RWPE2 (cell line): ENCODE data around the gene NEK6.

Source experiments
- ATAC-seq: fragments of 200-7000 bp; cut with Tn5 transposase; 3 replicates; pipeline ENCODE4 v1.9.1; 2021; ENCODE audit warnings: low read depth
- DNase-seq: peaks from one replicate; pipeline ENCODE4 v3.0.0-alpha.2; 2020; ENCODE audit warnings: low spot score
- H3K27ac ChIP-seq: fragments of 450-650 bp; 2 replicates; pipeline ENCODE4 v1.5.1; 2017; ENCODE audit warnings: mild to moderate bottlenecking; ENCODE audit not compliant: poor library complexity, severe bottlenecking
- H3K27me3 ChIP-seq: fragments of 250-450 bp; sonication (Bioruptor Pico); 2 replicates; pipeline ENCODE4 v1.5.1; 2021; ENCODE audit warnings: mild to moderate bottlenecking, moderate library complexity; ENCODE audit not compliant: insufficient read depth, poor library complexity, severe bottlenecking
- H3K36me3 ChIP-seq: fragments of 250-450 bp; sonication (Bioruptor Pico); 2 replicates; pipeline ENCODE4 v1.5.1; 2020; ENCODE audit warnings: low read depth, mild to moderate bottlenecking, moderate library complexity
- H3K4me1 ChIP-seq: fragments of 250-450 bp; sonication (Bioruptor Pico); 2 replicates; pipeline ENCODE4 v1.5.1; 2021; ENCODE audit warnings: mild to moderate bottlenecking, moderate library complexity; ENCODE audit not compliant: insufficient read depth, poor library complexity, severe bottlenecking
- H3K4me3 ChIP-seq: fragments of 250-450 bp; sonication (Bioruptor Pico); 2 replicates; pipeline ENCODE4 v1.5.1; 2021; ENCODE audit warnings: mild to moderate bottlenecking, moderate library complexity; ENCODE audit not compliant: severe bottlenecking
- H3K9me3 ChIP-seq: fragments of 250-450 bp; sonication (Bioruptor Pico); 2 replicates; pipeline ENCODE4 v1.5.1; 2021; ENCODE audit warnings: mild to moderate bottlenecking, moderate library complexity; ENCODE audit not compliant: severe bottlenecking
- CTCF ChIP-seq: fragments of 450-650 bp; IDR thresholded peaks from one replicate; pipeline ENCODE4 v1.5.1; 2017; ENCODE audit warnings: mild to moderate bottlenecking, moderate library complexity; ENCODE audit not compliant: poor library complexity, severe bottlenecking

Gene NEK6

DNA sequence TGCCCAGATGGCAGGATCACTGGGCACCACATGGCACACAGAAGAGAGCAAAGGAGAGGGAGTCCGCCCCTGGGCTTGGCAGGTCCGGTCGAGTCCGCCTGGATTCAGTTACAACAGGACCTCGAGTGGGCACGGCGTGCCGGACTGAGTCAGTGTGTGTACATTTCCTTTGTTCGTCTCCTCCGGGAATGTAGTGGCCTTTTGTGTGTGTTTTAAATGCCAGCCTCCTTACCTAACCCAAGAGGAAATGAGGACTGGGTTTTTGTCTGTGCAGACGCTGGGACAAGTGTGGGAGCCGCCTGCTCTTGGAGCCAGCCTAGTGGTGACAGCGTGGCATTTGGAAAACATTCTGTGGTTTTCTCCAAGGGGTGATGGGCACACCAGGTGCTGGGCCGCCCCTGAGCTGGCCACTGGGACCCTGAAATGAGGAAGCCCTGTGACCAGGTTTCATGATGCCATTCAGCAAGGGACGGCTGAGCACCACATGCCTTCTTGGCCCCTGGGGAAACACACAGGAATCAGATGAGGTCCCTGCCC, 9.6 kb downstream of the NEK6 start:
- DNase-seq (peak; percentile 87), ATAC-seq (peak; percentile 96)
- peaks cover 52% of the 10 kb centered on the region for H3K36me3 ChIP-seq
- peaks cover 27% of the 10 kb centered on the region for H3K4me1 ChIP-seq
- H3K27me3 ChIP-seq: no peaks in the 10 kb centered on the region
- H3K27ac ChIP-seq: peak overlapping the region; percentile 93
- H3K4me3 ChIP-seq: no peak overlapping the region
- H3K9me3 ChIP-seq: no peaks in the 10 kb centered on the region
- peak; percentile 24 for TF ChIP-seq CTCF

DNA sequence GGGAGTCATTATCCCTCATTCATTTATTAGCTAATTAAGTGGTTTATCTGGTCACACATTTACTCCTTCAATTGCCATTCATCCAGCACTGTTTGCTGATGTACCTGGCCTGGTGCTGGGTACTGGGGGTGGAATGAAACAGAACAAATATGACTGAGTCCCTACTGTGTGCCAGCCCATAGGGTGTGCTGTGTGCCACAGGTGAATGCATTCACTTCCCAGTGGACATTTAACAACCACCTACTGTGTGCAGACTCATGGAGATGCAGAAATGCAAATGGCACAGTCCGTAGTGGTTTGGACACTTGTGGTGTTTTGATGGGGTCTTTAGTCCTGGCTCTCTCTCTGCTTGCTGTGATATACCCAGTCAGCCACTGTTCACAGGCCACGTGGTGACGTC, 10.5 kb downstream of the NEK6 start:
- H3K9me3 ChIP-seq: no peaks in the 10 kb centered on the region
- H3K4me1 ChIP-seq: peaks cover 27% of the 10 kb centered on the region
- H3K36me3 ChIP-seq: peaks cover 55% of the 10 kb centered on the region
- peak overlapping the region; percentile 93 for H3K27ac ChIP-seq
- no peak overlapping the region for H3K4me3 ChIP-seq
- TF ChIP-seq CTCF: no peak
- ATAC-seq (no peak), DNase-seq (no peak)
- no peaks in the 10 kb centered on the region for H3K27me3 ChIP-seq

- Histone ChIP-seq H3K4me3 (no peak overlapping the region), H3K9me3 (no peaks in the 10 kb centered on the region), H3K27ac (peak overlapping the region; percentile 93), H3K4me1 (peaks cover 27% of the 10 kb centered on the region), H3K36me3 (peaks cover 53% of the 10 kb centered on the region), H3K27me3 (no peaks in the 10 kb centered on the region)
- DNase-seq: no peak
- no peak for ATAC-seq
- no peak for TF ChIP-seq CTCF
Observed at GRCh38 chr9:124268661-124269060, 10.9 kb downstream of the NEK6 start.

DNA sequence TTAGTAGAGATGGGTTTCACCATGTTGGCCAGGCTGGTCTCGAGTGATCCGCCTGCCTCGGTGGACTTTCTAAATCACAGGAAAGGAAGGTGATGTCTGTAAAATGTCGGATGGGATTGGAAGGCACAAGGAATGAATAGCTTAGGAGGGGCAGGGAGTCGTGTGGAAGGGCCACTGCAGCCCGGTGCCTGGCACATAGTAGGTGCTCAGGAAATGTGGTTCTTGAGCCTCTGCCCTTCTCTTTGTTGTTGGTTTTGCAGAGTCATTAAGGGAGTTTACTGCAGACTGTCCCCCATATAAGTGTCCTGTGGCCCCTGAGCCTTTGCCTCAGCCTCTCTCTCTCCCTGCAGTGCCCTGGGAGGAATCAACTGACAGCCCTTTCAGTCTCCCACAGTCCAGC, 11.8 kb downstream of the NEK6 start:
- H3K36me3 ChIP-seq: peaks cover 58% of the 10 kb centered on the region
- no peak for TF ChIP-seq CTCF
- no peak for ATAC-seq

DNA sequence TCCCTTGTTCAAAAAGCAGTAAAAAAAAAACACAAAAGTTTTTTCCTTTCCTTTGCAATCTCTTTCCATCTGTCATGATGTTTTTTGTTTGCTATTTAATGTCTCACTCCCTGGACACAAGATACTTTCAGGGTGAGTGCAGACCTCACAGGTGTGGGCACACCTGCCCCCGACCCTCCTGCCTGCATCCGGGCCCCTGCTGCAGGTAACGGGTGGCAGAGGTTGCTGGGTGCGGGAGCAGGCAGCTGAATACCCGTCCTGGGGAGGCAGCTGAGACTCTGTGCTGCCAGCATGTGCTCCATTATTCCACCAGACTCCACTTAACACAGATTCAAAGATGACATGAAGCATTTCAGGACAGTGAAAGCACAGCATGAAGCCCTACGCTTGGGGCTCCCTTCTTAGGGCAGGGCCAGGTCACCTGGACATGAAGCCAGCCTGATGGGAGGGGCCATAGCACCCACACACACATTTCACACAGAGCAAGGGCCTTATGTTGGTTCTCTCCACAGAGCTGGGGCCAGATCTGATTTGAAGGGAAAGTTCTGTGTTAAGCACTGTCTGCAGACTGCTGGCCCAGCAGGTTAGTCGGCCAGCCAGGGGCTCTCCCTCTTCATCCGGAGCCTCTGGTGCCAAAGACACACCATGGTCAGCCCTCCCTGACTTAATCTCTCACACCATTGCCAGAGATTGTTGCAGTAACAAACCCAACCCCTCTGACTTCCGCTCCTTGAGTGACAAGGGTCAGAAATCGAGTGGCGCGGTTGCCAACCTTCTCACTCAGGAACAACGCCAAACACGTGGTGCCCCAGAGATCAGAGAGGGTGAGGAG, 13.0 kb downstream of the NEK6 start:
- H3K36me3 ChIP-seq: peaks cover 65% of the 10 kb centered on the region
- no peaks in the 10 kb centered on the region for H3K9me3 ChIP-seq
- TF ChIP-seq CTCF: no peak
- peaks cover 19% of the 10 kb centered on the region for H3K4me1 ChIP-seq
- no peaks in the 10 kb centered on the region for H3K27me3 ChIP-seq
- H3K4me3 ChIP-seq: no peak overlapping the region
- no peak overlapping the region for H3K27ac ChIP-seq
- DNase-seq (no peak), ATAC-seq (no peak)

More for the DNA sequence above, 11.8 kb downstream of the NEK6 start:
- Histone ChIP-seq H3K9me3 (no peaks in the 10 kb centered on the region), H3K4me3 (no peak overlapping the region), H3K27ac (no peak overlapping the region), H3K27me3 (no peaks in the 10 kb centered on the region), H3K4me1 (peaks cover 27% of the 10 kb centered on the region)
- no peak for DNase-seq
